H9 (cell line): ENCODE data around the gene CDKN2D. TPM values are rescaled to one million over a fixed set of nuclear protein-coding genes. Genes with fewer than 3 reads are reported as not detected.

Experiments
- DNase-seq: peaks from one replicate; pipeline ENCODE4 v3.0.0-alpha.2; 2017
- H2AFZ ChIP-seq: one replicate; pipeline ENCODE4 v1.6.1; 2013; ENCODE audit warnings: mild to moderate bottlenecking, low read length, control low read depth, moderate library complexity
- H2AK5ac ChIP-seq: 2 replicates; pipeline ENCODE4 v1.6.1; 2013; ENCODE audit warnings: low read length, control low read depth, mixed read lengths; ENCODE audit not compliant: insufficient read length
- H2BK120ac ChIP-seq: one replicate; pipeline ENCODE4 v1.6.1; 2013; ENCODE audit warnings: low read depth, mild to moderate bottlenecking, low read length, control low read depth, inconsistent platforms; ENCODE audit not compliant: poor library complexity, severe bottlenecking
- H2BK12ac ChIP-seq: 2 replicates; pipeline ENCODE4 v1.6.1; 2013; ENCODE audit warnings: low read length, control low read depth, mixed read lengths, low read depth; ENCODE audit not compliant: insufficient read length
- H2BK15ac ChIP-seq: 2 replicates; pipeline ENCODE4 v1.6.1; 2013; ENCODE audit warnings: low read depth, low read length, control low read depth
- H2BK20ac ChIP-seq: one replicate; pipeline ENCODE4 v1.6.1; 2013; ENCODE audit warnings: low read depth, mild to moderate bottlenecking, low read length, control low read depth, inconsistent platforms; ENCODE audit not compliant: poor library complexity, severe bottlenecking
- H2BK5ac ChIP-seq: 2 replicates; pipeline ENCODE4 v1.6.1; 2013; ENCODE audit warnings: low read length, control low read depth, mixed read lengths; ENCODE audit not compliant: insufficient read length
- H3K14ac ChIP-seq: 2 replicates; pipeline ENCODE4 v1.6.1; 2013; ENCODE audit warnings: low read length, control low read depth; ENCODE audit not compliant: insufficient read depth
- H3K18ac ChIP-seq: 2 replicates; pipeline ENCODE4 v1.6.1; 2013; ENCODE audit warnings: low read depth, mild to moderate bottlenecking, mixed read lengths, low read length, control low read depth; ENCODE audit not compliant: insufficient read length
- H3K23ac ChIP-seq: 2 replicates; pipeline ENCODE4 v1.6.1; 2013; ENCODE audit warnings: low read length, control low read depth, mixed read lengths, low read depth; ENCODE audit not compliant: insufficient read length
- H3K23me2 ChIP-seq: 2 replicates; pipeline ENCODE4 v1.6.1; 2013; ENCODE audit warnings: low read depth, mild to moderate bottlenecking, mixed read lengths, low read length, control low read depth; ENCODE audit not compliant: insufficient read length, poor library complexity, severe bottlenecking
- H3K27ac ChIP-seq: 2 replicates; pipeline ENCODE4 v1.5.1; 2013; ENCODE audit warnings: low read length, control low read depth, mixed read lengths, low read depth; ENCODE audit not compliant: insufficient read length
- H3K27me3 ChIP-seq: 2 replicates; pipeline ENCODE4 v1.6.1; 2013; ENCODE audit warnings: low read length, control low read depth, inconsistent platforms; ENCODE audit not compliant: insufficient read depth
- H3K4ac ChIP-seq: 2 replicates; pipeline ENCODE4 v1.6.1; 2013; ENCODE audit warnings: low read depth, mild to moderate bottlenecking, control low read depth, inconsistent platforms, low read length, moderate library complexity
- H3K4me1 ChIP-seq: 2 replicates; pipeline ENCODE4 v1.6.1; 2013; ENCODE audit warnings: low read length, control low read depth, inconsistent platforms; ENCODE audit not compliant: insufficient read depth
- H3K4me2 ChIP-seq: 2 replicates; pipeline ENCODE4 v1.6.1; 2013; ENCODE audit warnings: low read length, control low read depth, mixed read lengths; ENCODE audit not compliant: insufficient read length, insufficient read depth
- H3K56ac ChIP-seq: 2 replicates; pipeline ENCODE4 v1.6.1; 2013; ENCODE audit warnings: low read depth, mild to moderate bottlenecking, mixed read lengths, low read length, control low read depth; ENCODE audit not compliant: insufficient read length
- H3K79me1 ChIP-seq: 2 replicates; pipeline ENCODE4 v1.6.1; 2013; ENCODE audit warnings: low read depth, mild to moderate bottlenecking, moderate library complexity, low read length, control low read depth, inconsistent platforms; ENCODE audit not compliant: insufficient read depth, poor library complexity, severe bottlenecking
- H3K79me2 ChIP-seq: 2 replicates; pipeline ENCODE4 v1.6.1; 2013; ENCODE audit warnings: low read length, control low read depth, inconsistent platforms; ENCODE audit not compliant: insufficient read depth
- H3K9ac ChIP-seq: 2 replicates; pipeline ENCODE4 v1.6.1; 2013; ENCODE audit warnings: low read length, control low read depth, mixed read lengths; ENCODE audit not compliant: insufficient read length; ENCODE audit errors: extremely low read depth
- H3K9me3 ChIP-seq: one replicate; pipeline ENCODE4 v1.6.1; 2013; ENCODE audit warnings: low read depth, low read length, inconsistent platforms; ENCODE audit not compliant: control insufficient read depth
- H3T11ph ChIP-seq: one replicate; pipeline ENCODE4 v1.6.1; 2013; ENCODE audit warnings: mild to moderate bottlenecking, low read length, control low read depth, inconsistent platforms
- H4K20me1 ChIP-seq: one replicate; pipeline ENCODE4 v1.6.1; 2013; ENCODE audit not compliant: control insufficient read depth, insufficient read length, insufficient read depth
- H4K5ac ChIP-seq: 2 replicates; pipeline ENCODE4 v1.6.1; 2013; ENCODE audit warnings: low read depth, mild to moderate bottlenecking, mixed read lengths, low read length, control low read depth; ENCODE audit not compliant: insufficient read length
- H4K8ac ChIP-seq: replicated peaks from 2 replicates; pipeline ENCODE4 v1.6.1; 2013; ENCODE audit warnings: low read length, control low read depth, mixed read lengths, low read depth; ENCODE audit not compliant: insufficient read length
- H4K91ac ChIP-seq: 2 replicates; pipeline ENCODE4 v1.6.1; 2013; ENCODE audit warnings: low read depth, mild to moderate bottlenecking, moderate library complexity, mixed read lengths, low read length, control low read depth; ENCODE audit not compliant: insufficient read length
- H3K27ac Mint-ChIP-seq, 3 experiments: 2 replicates in 2 of 3; 3 replicates in 1 of 3; pipeline ENCODE4 v1.8.0; 2020 to 2021; ENCODE audit warnings: mixed read lengths in 3 of 3, mild to moderate bottlenecking in 1 of 3, moderate library complexity in 1 of 3
- H3K27me3 Mint-ChIP-seq: 2 replicates; pipeline ENCODE4 v1.8.0; 2021; ENCODE audit warnings: low read depth, mild to moderate bottlenecking, moderate library complexity, mixed read lengths
- H3K36me3 Mint-ChIP-seq, 3 experiments: 2 replicates in 2 of 3; 3 replicates in 1 of 3; pipeline ENCODE4 v1.8.0; 2020 to 2021; ENCODE audit warnings: low read depth in 3 of 3, mixed read lengths in 3 of 3; ENCODE audit not compliant: insufficient read depth in 1 of 3
- H3K4me1 Mint-ChIP-seq, 2 experiments: 2 replicates each; pipeline ENCODE4 v1.8.0; 2020; ENCODE audit warnings: mixed read lengths in 2 of 2
- H3K4me3 Mint-ChIP-seq, 2 experiments: 2 replicates in 1 of 2; 3 replicates in 1 of 2; pipeline ENCODE4 v1.8.0; 2020 to 2021; ENCODE audit warnings: mild to moderate bottlenecking in 2 of 2, mixed read lengths in 2 of 2, moderate library complexity in 1 of 2
- H3K9me3 Mint-ChIP-seq, 2 experiments: 2 replicates in 1 of 2; 3 replicates in 1 of 2; pipeline ENCODE4 v1.8.0; 2020; ENCODE audit warnings: mild to moderate bottlenecking in 2 of 2, mixed read lengths in 2 of 2, moderate library complexity in 1 of 2
- WGBS: extraction: QIAGEN DNeasy Blood & Tissue Kit; methylation state at CpG from one replicate; pipeline ENCODE4 v1.1.7; 2013; ENCODE audit warnings: missing lambda C conversion rate, low lambda C conversion rate, mixed read lengths; ENCODE audit not compliant: insufficient read length; ENCODE audit errors: extremely low coverage; 5-methylcytosine and 5-hydroxymethylcytosine counted together
- total RNA-seq: library from RNA; stranded (reverse); gene quantifications from 2 replicates; pipeline ENCODE4 v1.2.1, GENCODE V29; 2021
- TF ChIP-seq, protein P1 (sequence below): fragments of 200-600 bp; sonication (generic); conservative IDR thresholded peaks from 3 replicates; pipeline ENCODE4 v1.8.0; 2021; ENCODE audit warnings: antibody characterized with exemption, mild to moderate bottlenecking

Gene CDKN2D
- total RNA-seq, 1 experiment from 2014 or later: 2.8 TPM

DNA sequence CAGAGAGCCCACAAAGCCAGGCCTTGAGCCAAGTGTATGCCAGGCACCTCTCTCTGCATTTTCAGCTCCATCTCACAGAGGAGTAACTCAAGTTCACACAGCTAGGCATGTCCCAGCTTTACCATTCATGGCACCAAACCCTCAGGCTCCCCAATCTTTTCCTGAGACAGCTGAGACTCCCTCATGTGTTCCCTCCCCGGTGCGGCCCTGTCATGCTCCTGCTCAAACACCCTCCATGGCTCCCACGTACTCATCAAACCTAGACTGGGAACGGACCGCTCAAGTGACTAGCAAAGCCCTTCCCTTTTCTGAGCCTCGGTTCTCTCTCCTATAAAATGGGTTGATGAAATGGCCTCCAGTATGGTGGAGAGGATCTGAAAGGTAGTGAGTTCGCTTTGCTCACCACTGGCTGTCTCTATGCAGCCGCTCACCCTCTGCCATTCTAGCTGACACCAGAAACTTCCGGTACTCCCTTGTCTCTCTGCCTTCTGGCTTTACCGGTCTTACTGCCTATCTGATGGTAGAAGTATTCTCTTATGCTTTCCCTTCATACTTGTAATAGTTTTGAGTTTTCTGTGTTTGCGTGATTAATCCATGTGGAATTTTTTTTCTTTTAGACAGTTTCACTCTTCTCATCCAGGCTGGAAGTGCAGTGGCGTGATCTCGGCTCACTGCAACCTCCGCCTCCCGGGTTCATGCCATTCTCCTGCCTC lies 48.8 kb upstream of the CDKN2D start:
- H3K56ac ChIP-seq: no peak overlapping the region
- H4K91ac ChIP-seq: no peak overlapping the region
- H3K79me1 ChIP-seq: no peaks in the 10 kb centered on the region
- no peak overlapping the region for H2AFZ ChIP-seq
- TF ChIP-seq, protein P1, sequence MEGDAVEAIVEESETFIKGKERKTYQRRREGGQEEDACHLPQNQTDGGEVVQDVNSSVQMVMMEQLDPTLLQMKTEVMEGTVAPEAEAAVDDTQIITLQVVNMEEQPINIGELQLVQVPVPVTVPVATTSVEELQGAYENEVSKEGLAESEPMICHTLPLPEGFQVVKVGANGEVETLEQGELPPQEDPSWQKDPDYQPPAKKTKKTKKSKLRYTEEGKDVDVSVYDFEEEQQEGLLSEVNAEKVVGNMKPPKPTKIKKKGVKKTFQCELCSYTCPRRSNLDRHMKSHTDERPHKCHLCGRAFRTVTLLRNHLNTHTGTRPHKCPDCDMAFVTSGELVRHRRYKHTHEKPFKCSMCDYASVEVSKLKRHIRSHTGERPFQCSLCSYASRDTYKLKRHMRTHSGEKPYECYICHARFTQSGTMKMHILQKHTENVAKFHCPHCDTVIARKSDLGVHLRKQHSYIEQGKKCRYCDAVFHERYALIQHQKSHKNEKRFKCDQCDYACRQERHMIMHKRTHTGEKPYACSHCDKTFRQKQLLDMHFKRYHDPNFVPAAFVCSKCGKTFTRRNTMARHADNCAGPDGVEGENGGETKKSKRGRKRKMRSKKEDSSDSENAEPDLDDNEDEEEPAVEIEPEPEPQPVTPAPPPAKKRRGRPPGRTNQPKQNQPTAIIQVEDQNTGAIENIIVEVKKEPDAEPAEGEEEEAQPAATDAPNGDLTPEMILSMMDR: no peak
- no peak overlapping the region for H2BK15ac ChIP-seq
- H3T11ph ChIP-seq: no peak overlapping the region
- no peak overlapping the region for H2BK20ac ChIP-seq
- no peak overlapping the region for H2BK12ac ChIP-seq
- H4K5ac ChIP-seq: no peak overlapping the region
- Mint-ChIP-seq H3K27ac (no peak overlapping the region), H3K4me1 (no peaks in the 10 kb centered on the region), H3K36me3 (peaks cover 2 to 11% (median 5%) of the 10 kb centered on the region in 3 experiments; a peak in 6 of 7 replicates), H3K9me3 (no peaks in the 10 kb centered on the region), H3K27me3 (no peaks in the 10 kb centered on the region), H3K4me3 (no peak overlapping the region; a peak in 1 of 5 replicates)
- no peak overlapping the region for H3K27ac ChIP-seq
- no peak overlapping the region for H3K18ac ChIP-seq
- no peak overlapping the region for H3K14ac ChIP-seq
- no peak for DNase-seq
- H2BK120ac ChIP-seq: no peak overlapping the region
- no peak overlapping the region for H3K4me2 ChIP-seq
- no peak overlapping the region for H3K23ac ChIP-seq
- H3K9me3 ChIP-seq: no peaks in the 10 kb centered on the region
- WGBS: no CpG with 5 or more reads among the region's 15 CpGs
- H2AK5ac ChIP-seq: no peak overlapping the region
- no peak overlapping the region for H3K4ac ChIP-seq
- no peaks in the 10 kb centered on the region for H3K79me2 ChIP-seq
- no peak overlapping the region for H4K8ac ChIP-seq
- no peak overlapping the region for H2BK5ac ChIP-seq
- no peak overlapping the region for H3K9ac ChIP-seq
- H4K20me1 ChIP-seq: no peaks in the 10 kb centered on the region
- H3K27me3 ChIP-seq: no peaks in the 10 kb centered on the region
- no peaks in the 10 kb centered on the region for H3K23me2 ChIP-seq
- no peaks in the 10 kb centered on the region for H3K4me1 ChIP-seq
